ENCODE results near the gene ACVR2A.

ACVR2A gene

DNA sequence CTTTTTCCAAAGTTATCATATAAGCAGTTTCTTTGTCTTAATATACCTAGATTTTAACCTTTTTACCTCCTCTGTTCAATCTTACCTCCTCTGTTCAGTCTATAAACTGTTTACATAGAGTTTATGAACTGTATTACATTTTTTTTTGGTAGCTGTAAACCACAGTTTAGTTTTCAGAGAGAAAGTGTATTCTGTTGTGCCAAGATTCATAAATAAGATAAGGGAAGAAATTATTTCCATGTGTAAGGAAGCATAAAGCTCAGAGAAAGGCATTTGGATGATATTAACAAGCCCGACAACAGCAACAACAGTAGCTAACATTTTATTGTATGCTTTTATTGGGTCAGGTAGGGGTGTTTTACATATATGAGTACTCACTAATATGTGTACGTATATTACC lies 71.2 kb downstream of the ACVR2A start:
- no peak overlapping the region for H3K4me3 ChIP-seq (ENCODE audit: low read depth, low read length)
- TF ChIP-seq, protein P1, sequence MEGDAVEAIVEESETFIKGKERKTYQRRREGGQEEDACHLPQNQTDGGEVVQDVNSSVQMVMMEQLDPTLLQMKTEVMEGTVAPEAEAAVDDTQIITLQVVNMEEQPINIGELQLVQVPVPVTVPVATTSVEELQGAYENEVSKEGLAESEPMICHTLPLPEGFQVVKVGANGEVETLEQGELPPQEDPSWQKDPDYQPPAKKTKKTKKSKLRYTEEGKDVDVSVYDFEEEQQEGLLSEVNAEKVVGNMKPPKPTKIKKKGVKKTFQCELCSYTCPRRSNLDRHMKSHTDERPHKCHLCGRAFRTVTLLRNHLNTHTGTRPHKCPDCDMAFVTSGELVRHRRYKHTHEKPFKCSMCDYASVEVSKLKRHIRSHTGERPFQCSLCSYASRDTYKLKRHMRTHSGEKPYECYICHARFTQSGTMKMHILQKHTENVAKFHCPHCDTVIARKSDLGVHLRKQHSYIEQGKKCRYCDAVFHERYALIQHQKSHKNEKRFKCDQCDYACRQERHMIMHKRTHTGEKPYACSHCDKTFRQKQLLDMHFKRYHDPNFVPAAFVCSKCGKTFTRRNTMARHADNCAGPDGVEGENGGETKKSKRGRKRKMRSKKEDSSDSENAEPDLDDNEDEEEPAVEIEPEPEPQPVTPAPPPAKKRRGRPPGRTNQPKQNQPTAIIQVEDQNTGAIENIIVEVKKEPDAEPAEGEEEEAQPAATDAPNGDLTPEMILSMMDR (IDR thresholded peaks at IDR 0.05; ENCODE audit: borderline replicate concordance, insufficient read depth, low read depth, low read length), result no peak

DNA sequence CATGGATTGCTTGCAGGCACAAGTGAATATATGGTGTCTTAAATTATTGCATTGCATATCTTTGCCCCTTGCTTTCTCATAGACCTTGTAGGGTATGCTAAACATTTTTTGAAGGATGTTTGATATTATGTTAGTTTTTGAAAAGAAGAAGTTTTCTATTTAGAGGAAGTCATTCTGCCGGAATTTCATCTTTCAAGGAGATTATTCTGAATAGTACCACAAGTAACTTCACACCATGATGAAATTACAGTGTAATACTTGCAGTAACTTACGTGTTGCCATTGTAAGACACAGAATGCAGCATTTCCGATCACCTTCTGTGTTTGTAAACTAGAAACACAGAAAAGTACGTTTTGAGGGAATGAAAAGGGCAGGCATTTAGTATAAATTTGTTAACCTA lies 71.9 kb downstream of the ACVR2A start:
- TF ChIP-seq, protein P1 (IDR thresholded peaks at IDR 0.05; ENCODE audit: borderline replicate concordance, insufficient read depth, low read depth, low read length), result no peak

DNA sequence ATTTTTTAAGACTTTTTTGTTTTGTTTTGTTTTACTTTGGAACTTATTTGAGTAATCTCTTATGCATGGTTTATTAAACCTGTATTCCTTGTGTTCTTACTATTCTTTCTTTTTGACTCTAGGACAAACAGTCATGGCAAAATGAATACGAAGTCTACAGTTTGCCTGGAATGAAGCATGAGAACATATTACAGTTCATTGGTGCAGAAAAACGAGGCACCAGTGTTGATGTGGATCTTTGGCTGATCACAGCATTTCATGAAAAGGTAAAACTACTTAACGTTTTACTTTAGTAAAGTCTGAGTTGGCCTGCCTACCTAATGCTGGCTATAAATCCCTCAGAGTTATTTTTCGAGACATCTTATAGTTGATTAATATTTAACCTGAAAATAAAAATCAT lies 72.3 kb downstream of the ACVR2A start:
- TF ChIP-seq, protein P1 (IDR thresholded peaks at IDR 0.05; ENCODE audit: borderline replicate concordance, insufficient read depth, low read depth, low read length), result no peak
- no peak overlapping the region for H3K4me3 ChIP-seq (ENCODE audit: low read depth, low read length)

More for the DNA sequence above, 71.9 kb downstream of the ACVR2A start:
- no peak overlapping the region for H3K4me3 ChIP-seq (ENCODE audit: low read depth, low read length)

DNA sequence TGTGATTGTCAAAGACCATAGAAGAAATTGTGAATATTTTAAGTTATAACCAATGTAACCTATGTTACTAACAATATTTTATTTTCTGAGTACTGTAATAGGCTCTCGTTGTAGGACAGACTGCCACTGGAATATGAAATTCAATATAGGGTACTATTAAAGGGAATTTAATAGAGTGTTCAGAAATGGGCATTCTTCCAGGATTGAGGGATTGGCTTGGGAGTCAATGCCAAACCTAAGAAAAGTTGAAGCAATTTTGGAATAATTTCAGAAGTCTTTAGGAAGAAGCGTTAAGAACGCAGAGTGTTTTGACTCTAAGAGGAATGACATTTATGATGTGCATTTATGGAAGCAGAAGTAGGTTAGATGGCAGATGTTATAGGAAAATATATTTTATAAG lies 79.0 kb downstream of the ACVR2A start:
- TF ChIP-seq, protein P1 (IDR thresholded peaks at IDR 0.05; ENCODE audit: borderline replicate concordance, insufficient read depth, low read depth, low read length), result no peak
- no peak overlapping the region for H3K4me3 ChIP-seq (ENCODE audit: low read depth, low read length)

DNA sequence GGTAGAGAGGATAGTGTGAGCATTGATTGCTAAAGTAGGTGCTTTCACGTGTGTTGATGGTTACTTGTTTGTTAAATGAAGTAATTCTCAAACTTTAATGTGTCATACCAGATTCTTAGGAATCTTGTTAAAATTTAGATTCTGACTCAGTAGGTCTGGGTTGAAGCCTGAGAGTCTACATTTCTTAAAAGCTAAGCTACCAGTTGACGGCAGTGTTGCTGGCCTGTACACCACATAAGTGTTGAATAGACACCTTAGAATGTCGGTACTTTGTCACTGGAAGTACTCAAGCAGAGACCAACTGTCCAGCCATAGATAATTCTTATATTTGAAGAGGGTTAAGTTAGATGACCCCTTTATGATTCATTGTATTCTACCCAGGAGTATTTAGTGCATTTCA lies 79.8 kb downstream of the ACVR2A start:
- H3K4me3 ChIP-seq (ENCODE audit: low read depth, low read length), result no peak overlapping the region
- TF ChIP-seq, protein P1 (IDR thresholded peaks at IDR 0.05; ENCODE audit: borderline replicate concordance, insufficient read depth, low read depth, low read length), result no peak

DNA sequence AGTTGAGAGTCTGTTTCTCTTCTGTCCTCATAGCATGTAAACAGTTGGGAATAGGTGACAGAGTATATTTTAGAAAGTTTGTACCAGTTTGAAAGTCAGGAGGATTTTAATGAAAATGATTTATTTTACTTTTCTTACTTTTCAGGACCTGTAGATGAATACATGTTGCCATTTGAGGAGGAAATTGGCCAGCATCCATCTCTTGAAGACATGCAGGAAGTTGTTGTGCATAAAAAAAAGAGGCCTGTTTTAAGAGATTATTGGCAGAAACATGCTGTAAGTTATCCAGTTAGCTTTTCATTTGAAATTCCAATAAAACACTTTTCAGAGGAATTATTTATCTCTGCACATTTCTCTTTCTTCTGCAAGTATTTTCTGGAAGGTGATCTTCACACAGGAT lies 81.1 kb downstream of the ACVR2A start:
- TF ChIP-seq, protein P1 (IDR thresholded peaks at IDR 0.05; ENCODE audit: borderline replicate concordance, insufficient read depth, low read depth, low read length), result no peak
- H3K4me3 ChIP-seq (ENCODE audit: low read depth, low read length), result no peak overlapping the region

DNA sequence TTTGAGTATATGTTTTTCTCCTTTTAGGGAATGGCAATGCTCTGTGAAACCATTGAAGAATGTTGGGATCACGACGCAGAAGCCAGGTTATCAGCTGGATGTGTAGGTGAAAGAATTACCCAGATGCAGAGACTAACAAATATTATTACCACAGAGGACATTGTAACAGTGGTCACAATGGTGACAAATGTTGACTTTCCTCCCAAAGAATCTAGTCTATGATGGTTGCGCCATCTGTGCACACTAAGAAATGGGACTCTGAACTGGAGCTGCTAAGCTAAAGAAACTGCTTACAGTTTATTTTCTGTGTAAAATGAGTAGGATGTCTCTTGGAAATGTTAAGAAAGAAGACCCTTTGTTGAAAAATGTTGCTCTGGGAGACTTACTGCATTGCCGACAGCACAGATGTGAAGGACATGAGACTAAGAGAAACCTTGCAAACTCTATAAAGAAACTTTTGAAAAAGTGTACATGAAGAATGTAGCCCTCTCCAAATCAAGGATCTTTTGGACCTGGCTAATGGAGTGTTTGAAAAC lies 82.3 kb downstream of the ACVR2A start:
- TF ChIP-seq, protein P1 (IDR thresholded peaks at IDR 0.05; ENCODE audit: borderline replicate concordance, insufficient read depth, low read depth, low read length), result no peak
- H3K4me3 ChIP-seq (ENCODE audit: low read depth, low read length), result no peak overlapping the region

Data from GM12875 (cell line).